Colonic mucosa (tissue), 4 donors: ENCODE measurements around the gene CABCOCO1. TPM values are rescaled to one million over a fixed set of nuclear protein-coding genes. Genes with fewer than 3 reads are reported as not detected.

Experiments used
- DNase-seq: peaks from one replicate; pipeline ENCODE4 v3.0.0-alpha.2; 2020
- H3K27ac ChIP-seq: fragments of 200-600 bp; one replicate; pipeline ENCODE4 v1.8.0; 2021
- H3K27me3 ChIP-seq: fragments of 200-600 bp; one replicate; pipeline ENCODE4 v1.8.0; 2021
- H3K36me3 ChIP-seq: fragments of 200-600 bp; one replicate; pipeline ENCODE4 v1.8.0; 2021
- H3K4me1 ChIP-seq: fragments of 200-600 bp; one replicate; pipeline ENCODE4 v1.8.0; 2021; ENCODE audit warnings: mild to moderate bottlenecking
- H3K4me3 ChIP-seq: fragments of 200-600 bp; one replicate; pipeline ENCODE4 v1.8.0; 2021
- H3K9ac ChIP-seq, 2 donors: one replicate each; pipeline ENCODE4 v1.7.0; 2013; ENCODE audit warnings: control low read depth in 2 of 2, low read depth in 2 of 2, low read length in 2 of 2
- H3K9me3 ChIP-seq: fragments of 200-600 bp; one replicate; pipeline ENCODE4 v1.8.0; 2021
- intact Hi-C: fragments of 100-400 bp; cut with DNase I; formaldehyde crosslinking; loops from one replicate; pipeline ENCODE4 v1.14.1; 2022
- total RNA-seq, 2 donors: library from RNA; stranded (reverse); fragmentation: NEBNext Ultra II Directional in 1 of 2; extraction: Animal tissue kit (Norgen Biotek cat#: 25700) in 1 of 2; gene quantifications; one replicate each; pipeline ENCODE4 v1.2.1, GENCODE V29; 2021
- TF ChIP-seq, protein P1 (sequence below): fragments of 200-600 bp; IDR thresholded peaks from one replicate; pipeline ENCODE4 v1.8.0; 2022; ENCODE audit warnings: antibody characterized with exemption, mild to moderate bottlenecking
- donor health status: healthy.
- donor health status: DM: no; HTN: no; CAD: no.
- donor health status: DM: no; HTN: no; CAD: no.

Gene CABCOCO1
- total RNA-seq, 2 donors from 2014 or later = not detected

DNA sequence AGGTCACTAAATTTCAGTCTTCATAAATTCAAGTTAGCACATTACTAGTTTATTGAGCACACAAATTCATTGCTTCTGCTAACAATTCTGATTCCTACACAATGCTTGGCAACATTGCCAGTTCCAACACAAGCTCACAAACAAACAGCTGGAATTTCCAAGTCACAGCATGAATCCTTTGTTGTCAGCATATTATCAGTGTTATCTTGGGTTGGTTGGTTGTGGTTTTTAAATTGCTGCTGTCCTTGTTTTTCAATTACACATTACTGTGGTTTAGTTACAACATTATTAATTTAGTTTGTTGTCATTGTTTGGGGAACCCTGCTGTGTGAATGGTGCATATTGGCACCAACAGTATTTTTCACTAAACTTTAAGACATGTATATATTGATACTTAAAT is 152.8 kb downstream of the CABCOCO1 start:
- TF ChIP-seq, protein P1, sequence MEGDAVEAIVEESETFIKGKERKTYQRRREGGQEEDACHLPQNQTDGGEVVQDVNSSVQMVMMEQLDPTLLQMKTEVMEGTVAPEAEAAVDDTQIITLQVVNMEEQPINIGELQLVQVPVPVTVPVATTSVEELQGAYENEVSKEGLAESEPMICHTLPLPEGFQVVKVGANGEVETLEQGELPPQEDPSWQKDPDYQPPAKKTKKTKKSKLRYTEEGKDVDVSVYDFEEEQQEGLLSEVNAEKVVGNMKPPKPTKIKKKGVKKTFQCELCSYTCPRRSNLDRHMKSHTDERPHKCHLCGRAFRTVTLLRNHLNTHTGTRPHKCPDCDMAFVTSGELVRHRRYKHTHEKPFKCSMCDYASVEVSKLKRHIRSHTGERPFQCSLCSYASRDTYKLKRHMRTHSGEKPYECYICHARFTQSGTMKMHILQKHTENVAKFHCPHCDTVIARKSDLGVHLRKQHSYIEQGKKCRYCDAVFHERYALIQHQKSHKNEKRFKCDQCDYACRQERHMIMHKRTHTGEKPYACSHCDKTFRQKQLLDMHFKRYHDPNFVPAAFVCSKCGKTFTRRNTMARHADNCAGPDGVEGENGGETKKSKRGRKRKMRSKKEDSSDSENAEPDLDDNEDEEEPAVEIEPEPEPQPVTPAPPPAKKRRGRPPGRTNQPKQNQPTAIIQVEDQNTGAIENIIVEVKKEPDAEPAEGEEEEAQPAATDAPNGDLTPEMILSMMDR = no peak
- H3K4me3 ChIP-seq = no peak overlapping the region
- H3K4me1 ChIP-seq = no peaks in the 10 kb centered on the region
- no peaks in the 10 kb centered on the region for H3K9me3 ChIP-seq
- intact Hi-C loops = no loop called here
- H3K27ac ChIP-seq = no peak overlapping the region
- no peak overlapping the region for H3K9ac ChIP-seq
- no peaks in the 10 kb centered on the region for H3K36me3 ChIP-seq
- H3K27me3 ChIP-seq = no peaks in the 10 kb centered on the region
- no peak for DNase-seq

Other genes with a start within 250 kb of the CABCOCO1 start
- under 1 TPM; 0.32 to 0.50 TPM for gene TMEM26, start 209.5 kb upstream of the CABCOCO1 start, total RNA-seq
- gene ARID5B, start 238.8 kb downstream of the CABCOCO1 start, total RNA-seq = 10 to 100 TPM; 18.8 to 27.2 TPM